Measurements from ENCODE around the gene CREBBP.
"Not testable (repeated sequence)": the region's sequence is repeated elsewhere in the genome, so short reads cannot be mapped to it uniquely, and the experiment has no call there.

Gene CREBBP

DNA sequence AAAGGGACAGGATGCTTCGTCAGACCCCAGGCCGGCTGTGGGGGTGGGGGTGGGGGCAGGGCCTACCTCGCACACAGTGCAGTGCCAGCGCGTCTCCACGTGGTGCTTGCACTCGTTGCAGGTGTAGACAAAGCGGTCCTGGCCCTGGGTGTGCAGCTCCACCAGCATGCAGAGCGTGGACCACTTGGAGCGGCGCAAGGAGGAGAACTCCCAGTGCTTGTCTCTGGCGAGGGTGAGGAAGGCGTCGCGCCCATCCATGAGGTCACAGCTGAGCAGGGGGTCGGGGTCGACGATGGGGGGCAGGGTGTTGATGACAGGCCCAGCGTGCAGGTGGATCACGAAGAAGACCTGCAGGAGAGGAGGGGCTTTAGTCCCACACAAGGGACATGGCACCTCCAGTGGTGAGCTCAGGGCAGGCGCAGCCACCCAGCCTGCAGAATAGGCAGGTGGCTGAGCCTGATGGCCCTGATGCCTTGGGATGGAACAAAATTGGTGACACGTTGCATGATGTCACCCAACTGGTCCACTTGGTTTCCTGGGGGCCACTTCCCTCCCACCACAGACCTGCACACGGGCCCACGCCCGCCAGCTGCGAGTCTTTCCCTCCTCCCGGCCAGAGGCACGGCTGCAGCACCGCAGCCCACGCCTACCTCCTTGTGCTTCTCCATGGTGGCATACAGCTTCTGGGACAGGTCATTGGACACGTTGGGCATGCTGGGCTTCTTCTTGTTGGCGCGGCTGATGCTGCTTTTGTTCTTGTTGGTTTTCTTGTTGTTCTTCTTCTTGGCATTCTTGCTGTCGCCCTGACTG is 149.2 kb downstream of the CREBBP start:
- no peak for DNase-seq

DNA sequence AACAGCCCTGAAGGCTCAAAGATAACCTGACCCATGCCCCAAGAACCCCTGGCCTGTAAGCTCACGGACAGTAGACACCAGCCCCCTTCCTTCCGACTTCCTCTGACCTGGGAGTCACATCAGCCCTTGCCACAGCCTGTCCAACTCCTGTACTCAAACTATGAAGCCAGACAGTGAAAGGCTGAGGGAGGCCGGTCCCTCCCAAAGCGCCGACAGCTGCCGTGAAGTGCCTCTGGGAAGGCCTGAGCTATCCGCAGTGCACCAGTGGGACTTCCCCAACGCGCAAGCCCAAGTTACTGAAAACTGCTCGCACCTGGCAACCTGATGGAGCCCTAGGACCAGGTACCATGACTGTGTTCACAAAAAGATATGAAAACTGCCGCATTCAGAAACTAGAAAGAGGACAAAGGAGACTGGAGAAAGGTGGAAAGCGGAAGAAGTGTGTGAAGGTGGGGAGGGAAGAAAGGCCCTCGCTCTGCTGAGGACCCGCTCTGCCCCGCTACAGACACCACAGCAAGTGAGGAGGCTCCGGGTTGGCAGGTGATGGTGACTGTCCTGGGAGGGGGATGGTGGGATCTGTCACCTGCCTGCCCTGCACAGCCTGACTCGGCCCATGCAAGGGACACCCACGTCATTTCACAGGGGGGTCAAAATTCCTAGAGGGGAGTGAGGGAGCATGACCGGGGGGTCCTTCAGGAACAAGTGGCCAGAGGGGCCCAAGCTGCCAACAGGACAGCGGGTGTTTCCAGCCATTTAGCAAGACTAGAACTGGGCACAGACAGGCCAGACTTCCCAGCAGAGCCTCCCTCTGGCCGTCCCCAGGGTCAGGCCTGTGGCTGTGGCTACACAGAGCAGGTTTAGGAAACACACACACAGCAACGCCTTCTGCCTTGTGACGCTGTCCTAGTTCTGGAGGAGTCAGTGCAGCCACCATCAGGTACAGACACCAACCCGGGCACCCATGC is 150.1 kb downstream of the CREBBP start:
- no peak for DNase-seq

DNA sequence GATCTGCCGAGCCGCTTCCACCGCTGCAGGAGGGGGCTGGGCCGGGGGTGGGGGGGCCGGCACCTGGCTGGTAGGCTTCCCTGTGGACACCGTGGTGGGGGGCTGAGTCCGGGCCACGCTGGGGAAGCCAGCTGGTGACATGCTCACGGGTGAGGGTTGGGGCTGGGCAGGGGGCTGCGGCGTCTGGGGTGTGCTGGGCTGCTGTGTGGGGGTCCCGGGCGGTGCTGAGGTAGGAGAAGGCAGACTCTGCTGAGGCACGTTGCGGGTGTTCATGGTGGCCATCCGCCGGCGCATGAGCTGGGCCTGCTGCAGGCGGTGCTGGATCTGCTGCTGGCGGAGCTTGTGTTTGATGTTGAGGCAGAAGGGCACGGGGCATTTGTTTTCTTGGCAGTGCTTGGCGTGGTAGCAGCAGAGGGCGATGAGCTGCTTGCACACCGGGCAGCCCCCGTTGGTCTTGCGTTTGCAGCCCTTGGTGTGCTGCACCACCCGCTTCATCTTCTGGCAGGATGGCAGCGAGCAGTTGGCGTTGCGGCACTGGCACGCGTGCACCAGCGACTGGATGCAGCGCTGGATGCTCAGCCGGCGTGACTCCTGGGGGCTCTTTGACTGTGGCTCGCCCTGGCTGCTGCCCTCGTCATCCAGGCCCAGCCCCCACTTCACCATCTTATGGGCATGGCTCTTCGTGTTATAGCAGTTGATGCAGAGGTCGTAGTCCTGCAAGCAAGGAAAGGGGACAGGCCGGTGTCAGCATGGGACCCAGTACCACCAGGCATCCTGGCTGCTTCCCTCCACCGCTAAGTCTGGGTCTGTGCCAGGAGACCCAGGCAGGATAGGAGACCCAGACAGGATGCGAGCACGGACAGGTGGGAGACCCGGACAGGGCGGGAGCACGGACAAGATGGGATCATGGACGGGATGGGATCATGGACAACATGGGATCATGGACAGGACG is 151.1 kb downstream of the CREBBP start:
- DNase-seq, result no peak

DNA sequence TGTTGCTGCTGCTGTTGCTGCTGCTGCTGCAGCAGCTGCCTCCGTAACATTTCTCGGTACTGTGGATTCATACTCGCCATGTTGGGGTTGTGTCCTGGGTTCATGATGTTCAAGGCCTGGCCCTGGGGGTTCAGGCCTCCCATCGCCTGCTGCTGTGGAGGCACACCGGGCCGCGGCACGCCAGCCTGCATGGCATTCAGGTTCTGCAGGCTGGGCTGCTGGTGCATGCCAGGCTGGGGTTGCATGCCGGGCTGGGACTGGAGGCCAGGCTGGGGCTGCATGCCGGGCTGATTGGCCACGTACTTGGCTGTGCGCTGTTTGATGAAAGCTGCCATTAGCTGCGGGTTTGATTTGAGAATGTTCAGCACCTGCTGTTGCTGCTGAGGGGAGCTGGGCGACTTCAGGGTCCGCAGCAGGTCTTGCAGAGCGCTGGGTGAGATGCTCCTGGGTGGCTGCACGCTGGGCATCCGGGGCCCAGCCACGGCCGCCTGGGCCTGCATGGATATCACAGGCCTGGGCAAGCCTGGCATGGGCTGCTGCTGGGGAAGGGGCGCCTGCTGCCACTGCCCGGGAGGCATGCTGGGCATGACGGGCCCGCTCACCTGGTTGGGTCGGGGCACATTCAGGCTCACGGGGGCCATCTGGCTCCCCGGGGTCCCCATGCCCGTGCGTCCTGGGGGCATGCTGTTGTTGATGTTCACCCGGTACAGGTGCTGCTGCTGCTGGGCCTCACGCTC is 151.9 kb downstream of the CREBBP start:
- DNase-seq, result no peak

DNA sequence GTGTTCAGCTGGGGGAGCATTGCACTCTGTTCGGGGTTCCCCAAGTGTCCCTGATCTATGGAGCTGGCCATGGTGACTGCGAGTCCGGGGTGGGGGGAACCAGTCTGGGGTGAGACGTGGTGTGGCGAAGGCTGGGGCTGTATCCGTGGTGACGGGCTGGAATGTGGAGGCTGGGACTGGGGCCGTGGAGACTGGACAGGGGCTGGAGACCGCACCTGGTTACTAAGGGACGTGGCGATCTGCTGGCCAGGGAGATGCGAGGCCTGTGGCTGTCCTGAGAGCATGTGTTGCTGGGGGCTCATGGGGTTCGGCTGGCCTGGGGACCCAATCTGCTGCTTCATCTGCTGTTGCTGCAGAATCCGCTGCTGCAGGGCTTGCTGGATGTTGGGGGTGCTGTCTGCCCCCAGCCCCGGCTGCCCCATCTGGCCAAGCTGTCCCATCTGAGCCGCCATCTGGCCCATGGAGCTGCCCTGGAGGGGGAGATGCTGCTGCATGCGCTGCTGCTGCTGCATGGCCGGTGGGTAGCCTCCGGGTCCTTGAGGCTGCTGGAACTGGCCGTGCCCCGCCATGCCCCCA is 152.6 kb downstream of the CREBBP start:
- DNase-seq, result no peak

DNA sequence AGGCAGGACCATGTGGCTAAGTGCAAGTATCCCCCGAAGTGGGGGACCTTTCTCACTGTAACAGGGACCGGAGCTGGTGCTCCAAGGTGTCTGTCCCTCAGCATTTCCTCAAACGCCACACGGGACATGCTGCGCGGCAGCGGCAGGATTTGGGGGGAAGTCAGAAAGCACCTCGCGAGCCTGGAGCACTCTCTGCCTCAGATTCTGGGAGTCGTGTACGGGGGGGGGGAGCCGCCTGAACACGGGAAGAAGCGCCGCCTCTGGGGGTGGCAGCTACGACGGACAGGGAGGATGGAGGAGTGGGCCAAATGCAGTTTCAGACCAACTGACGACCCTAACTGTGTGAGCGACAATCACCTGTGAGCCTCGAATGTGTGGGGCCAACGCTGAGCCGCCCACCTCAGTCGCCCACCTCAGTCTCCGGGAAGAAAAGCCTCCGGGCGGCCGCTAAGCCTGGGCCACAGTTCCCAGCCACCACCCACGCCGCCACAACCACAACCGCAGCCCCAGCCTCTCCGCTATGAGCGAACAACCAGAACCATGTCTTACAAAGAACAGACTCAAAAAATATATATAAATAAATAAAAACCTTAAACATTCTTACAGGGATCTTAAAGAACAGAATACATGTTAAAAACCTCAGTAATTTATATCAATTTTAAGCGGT is 154.4 kb downstream of the CREBBP start:
- DNase-seq, result no peak

DNA sequence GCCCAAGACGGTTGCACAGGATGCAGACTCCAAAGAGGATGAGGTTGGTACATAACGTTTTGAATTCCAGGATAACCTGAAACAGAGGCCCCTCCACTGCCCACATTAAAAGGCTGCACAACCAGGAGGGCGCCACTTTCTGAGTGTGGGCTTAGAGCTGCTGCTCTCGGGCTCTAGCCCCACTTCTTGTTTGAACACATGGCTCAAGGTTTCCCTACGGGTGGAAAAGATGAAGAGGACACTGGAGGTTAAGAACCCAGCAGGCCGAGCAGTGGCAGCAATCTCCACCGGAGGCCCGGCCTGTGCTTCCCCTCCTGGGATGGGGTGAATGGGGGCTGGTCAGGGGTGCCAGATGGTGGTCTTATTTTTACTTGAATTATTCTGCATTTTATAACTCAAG is 155.2 kb downstream of the CREBBP start:
- no peak for DNase-seq

DNA sequence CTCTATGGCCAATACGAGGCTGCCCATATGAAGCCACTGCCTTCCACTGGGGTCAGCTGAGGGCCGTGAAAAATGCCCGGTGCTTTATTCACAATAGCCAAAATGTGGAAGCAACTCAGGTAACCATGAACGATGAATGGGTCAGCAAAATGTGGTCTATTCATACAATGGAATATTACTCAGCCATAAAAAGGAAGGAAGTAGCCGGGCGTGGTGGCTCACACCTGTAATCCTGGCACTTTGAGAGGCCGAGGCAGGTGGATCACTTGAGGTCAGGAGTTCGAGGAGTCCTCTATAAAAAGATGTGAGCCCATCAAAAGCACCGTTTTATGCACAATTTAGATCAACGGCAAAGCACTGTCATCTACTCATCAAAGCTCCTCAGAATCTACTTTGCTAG is 158.0 kb downstream of the CREBBP start:
- no peak for DNase-seq

DNA sequence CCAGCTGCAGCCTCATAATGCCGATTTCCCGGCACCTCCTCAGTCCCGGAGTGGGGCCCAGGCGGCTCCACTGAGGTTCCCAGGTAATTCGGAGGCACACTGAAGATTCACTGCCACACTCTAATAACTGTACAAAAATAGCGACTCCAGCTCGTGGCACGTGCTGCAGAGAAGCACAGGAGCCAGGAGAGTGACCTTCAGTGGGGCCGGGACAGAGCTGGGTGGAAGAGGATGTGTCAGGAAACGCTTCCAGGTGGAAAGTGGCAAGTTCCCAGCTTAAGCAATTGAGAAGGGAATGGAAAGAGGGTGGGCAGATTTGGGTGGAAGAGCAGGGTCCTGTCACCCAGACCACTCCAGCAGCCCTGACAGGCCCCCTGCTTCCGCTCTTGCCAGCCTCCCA is 160.1 kb downstream of the CREBBP start:
- no peak for DNase-seq

DNA sequence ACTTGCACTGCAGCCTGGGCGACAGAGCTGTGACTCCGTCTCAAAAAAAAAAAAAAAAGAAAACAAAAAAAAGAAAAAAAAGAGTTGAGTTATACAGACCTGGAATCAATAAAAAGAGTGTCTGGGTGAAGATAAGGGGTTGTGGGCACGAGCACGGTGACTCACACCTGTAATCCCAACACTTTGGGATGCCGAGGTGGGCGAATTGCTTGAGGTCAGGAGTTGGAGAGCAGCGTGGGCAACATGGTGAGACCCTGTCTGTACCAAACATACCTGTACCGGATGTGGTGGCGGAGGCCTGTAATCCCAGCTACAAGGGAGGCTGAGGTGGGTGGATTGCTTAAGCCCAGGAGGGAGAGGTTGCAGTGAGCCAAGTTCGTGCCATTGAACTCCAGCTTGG is 161.9 kb downstream of the CREBBP start:
- DNase-seq, result no peak

DNA sequence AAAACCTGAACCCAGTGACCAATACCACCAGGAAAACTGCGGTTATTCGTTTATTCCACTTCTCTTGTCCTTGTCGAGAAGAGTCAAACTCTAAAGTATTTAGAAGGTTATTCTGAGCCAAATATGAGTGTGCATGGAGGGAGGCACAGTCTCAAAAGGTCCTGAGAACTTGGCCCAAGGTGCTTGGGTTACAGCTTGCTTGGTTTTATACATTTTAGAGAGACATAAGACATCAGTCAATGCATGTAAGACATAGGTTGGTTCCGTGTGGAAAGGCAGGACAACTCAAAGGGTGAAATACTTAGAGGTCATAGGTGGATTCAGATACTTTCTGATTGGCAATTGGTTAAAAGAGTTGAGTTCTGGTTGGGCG is 162.5 kb downstream of the CREBBP start:
- no peak for DNase-seq

DNA sequence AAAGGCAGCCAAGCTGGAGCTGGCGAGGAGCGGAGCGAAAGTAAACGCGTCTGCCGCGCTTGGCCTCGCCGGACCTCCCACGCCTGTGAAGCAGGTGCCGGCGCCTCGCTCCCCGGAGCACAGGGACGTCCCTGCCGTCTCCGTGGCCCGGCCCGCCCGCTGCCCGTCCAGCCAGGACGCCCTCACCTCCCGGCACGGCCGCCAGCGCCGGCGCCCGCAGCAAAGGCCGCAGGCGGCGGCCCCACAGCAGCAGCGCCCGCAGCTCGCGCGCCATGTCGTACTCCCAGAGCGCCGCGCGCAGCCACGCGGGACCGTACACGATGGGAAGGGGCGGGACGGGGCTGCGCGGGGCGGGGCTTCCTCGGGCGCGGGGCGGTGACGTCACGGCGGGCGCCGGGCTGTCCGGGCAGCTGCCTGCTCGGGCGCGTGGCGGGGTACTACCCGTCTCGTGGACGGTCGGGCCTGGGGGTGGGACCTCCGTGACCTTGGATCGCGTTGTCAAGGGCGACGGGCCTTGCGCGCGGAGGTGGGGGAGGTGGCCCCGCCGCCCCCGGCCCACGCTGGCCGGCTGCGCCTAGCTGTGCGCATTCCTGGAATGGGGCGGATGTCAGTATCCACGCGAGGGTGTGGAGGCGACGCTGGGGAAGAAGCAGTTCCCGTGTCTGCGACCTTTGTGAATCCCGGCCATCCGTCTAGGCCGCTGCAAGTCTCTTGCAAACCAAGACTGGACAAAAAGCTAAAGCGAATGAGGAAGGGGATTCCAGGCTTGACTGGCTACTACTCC is 163.1 kb downstream of the CREBBP start, which contains the start of gene TRAP1:
TSS of gene TRAP1 (minus strand) at position 290 of the 784 bp plus-strand sequence. CDS start at position 274, 16 bp downstream.
- peak; percentile 82 for DNase-seq

DNA sequence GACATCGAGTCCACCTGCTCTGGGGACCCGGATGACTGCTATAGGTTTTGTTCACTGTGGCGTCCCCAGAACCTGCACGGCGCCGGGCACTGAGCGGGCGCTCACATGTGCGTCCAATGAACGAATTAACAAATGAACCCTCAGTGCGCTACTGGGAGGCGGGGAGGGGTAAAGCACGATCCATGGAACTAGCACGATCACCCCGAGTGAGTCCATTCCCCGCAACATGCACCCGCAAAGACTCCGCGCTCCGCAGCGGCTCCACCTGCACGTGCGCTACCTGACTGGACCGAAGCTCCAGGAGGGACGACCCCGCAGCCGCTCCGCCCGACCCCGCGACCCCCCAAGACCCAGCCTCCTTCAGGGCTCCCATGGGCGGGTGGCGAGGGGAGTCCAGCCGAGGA is 163.7 kb downstream of the CREBBP start:
- peak; percentile 25 for DNase-seq

DNA sequence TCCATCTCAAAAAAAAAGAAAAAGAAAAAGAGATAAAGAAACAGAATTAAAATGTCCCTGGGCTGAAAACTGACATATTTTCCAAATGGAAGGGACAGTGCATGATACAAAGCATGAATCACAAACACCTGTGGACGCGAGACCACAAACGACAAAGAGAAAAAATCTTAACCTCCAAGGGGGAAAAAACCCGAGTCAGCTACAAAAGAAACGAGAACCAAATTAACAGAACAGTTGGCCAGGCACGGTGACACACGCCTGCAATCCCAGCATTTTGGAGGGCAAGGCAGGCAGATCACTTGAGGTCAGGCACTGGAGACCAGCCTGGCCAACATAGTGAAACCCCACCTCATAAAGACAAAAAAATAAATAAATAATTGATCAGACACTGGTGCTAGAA is 165.1 kb downstream of the CREBBP start:
- no peak for DNase-seq

DNA sequence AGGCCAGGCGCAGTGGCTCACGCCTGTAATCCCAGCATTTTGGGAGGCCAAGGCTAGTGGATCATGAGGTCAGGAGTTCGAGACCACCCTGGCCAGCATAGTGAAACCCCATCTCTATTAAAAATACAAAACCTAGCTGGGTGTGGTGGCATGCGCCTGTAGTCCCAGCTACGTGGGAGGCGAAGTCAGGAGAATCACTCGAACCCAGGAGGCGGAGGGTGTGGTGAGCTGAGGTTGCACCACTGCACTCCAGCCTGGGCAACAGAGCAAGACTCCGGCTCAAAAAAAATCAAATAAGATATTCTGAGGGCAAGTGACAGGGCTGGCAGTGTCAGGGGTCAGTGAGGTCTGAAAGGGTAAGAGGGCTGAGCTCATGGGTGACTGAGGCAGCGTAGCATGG is 166.1 kb downstream of the CREBBP start:
- not testable (repeated sequence) for DNase-seq

DNA sequence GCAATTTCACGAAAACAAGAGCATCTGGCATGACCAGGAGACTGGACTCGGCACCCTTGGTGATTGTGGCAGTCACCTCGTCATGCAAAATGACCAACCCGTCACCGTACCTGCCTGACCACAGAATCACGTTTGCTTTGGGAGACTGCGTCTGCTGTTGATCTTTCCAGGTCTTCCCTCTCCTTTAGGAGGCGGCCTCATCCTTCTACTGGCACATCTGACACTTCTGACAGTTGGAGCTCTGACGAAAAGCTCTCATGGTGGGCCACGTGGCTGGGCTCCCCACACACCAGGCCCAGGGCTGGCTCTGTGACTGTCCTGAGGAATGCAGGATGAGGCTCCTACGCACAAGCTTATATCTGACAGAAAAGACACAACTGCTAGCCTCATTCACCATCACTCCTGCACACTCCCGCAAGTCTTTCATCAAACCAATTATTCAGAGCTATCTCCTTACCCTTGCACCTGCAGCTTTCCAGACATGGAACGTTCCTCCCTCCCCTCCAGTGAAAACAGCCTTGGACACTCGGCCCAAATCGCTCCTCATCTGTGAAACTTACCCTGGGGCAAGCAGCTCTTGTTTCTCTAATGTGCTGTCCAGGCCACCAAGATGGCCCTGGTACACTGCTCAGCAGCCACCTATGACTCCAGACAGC is 166.8 kb downstream of the CREBBP start:
- DNase-seq, result no peak

DNA sequence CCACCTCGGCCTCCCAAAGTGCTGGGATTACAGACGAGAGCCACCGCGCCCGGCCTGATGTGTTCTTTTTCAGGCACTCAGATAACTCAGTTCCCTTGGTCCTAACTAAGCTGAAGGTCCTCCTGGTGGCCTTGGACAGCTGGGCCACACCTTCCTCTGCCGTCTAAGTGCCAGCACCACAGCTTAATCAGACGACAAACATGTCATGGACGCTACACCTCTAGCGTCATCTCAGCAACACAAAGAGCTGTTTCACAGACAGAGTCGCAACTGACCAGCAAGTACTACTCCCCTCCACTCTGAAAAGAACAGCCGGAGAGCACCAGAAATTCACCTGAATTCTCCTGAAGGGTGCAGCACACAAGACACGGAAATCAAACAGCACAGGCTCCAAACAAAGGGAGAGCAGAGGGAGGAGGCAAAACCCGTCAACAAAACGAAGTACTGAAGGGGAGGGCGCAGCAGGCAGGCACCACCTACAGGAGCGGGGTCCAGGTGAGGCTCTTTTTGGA is 167.6 kb downstream of the CREBBP start:
- DNase-seq, result no peak

DNA sequence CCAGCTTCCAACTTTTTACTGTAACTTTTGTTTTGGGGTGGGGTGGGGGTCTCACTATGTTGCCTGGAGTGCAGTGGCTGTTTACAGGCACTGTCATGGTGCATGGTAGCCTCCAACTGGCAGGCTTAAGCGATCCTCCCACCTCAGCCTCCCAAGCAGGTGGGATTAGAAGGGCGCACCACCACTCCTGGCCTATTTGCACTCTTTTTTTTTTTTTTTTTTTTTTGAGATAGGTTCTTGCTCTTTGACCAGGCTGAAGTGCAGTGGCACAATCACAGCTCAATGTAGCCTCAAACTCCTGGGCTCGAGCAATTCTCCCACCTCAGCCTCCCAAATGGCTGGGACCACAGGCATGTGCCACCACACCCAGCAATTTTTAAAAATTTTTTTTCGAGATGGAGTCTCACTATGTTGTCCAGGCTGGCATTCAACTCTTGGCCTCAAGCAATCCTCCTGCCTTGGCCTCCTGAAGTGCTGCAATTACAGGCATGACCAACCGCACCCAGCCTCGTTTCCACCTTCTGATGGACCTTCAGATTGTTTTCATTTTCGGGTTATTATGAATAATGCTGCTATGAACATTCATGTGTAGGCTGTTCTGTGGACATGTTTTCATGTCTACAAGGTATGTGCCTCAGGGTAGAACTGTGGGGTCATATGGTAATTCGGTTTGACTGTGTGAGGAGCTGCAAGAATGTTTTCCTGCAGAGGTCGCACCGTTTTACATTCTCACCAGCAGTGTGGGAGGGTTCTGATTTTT is 174.1 kb downstream of the CREBBP start:
- no peak for DNase-seq

DNA sequence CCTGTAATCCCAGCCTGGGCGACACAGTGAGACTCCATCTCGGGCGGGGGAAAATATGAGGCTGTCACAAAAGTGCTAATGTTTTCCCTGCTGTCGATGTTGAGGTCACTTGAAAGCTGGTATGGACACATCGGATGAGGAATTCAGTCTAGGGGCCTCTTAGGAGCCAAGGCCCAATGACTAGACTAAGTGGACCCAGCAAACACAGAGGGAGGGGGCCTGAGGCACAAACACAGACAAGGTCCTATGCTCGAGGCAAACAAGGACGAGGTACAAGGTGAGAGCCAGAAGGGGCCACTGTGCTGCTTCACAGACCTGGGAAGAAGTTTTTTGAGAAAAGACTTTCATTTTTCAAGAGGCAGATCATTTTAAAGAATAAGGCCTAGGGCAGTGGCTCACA is 178.4 kb downstream of the CREBBP start:
- no peak for DNase-seq

All from HCEC 1CT (cell line).